Neutrophil (primary cell): ENCODE measurements around the gene PRKG1.
"Not testable (repeated sequence)": the region's sequence is repeated elsewhere in the genome, so short reads cannot be mapped to it uniquely, and the experiment has no call there.

Experiments
- H3K27ac ChIP-seq: fragments of 200-600 bp; sonication (generic); 2 replicates; pipeline ENCODE4 v1.5.1; 2016; ENCODE audit warnings: mild to moderate bottlenecking, moderate library complexity
- H3K27me3 ChIP-seq: fragments of 200-600 bp; sonication (generic); 2 replicates; pipeline ENCODE4 v1.6.0; 2016; ENCODE audit warnings: mild to moderate bottlenecking
- H3K36me3 ChIP-seq: fragments of 200-600 bp; sonication (generic); 2 replicates; pipeline ENCODE4 v1.5.1; 2017
- H3K4me1 ChIP-seq, 2 experiments: fragments of 200-600 bp in 1 of 2; sonication (generic) in 1 of 2; 1 replicate in 1 of 2; 2 replicates in 1 of 2; pipeline versions ENCODE4 v1.5.1 to v1.6.1; 2013 to 2016; ENCODE audit warnings: low read depth in 1 of 2, low read length in 1 of 2, mild to moderate bottlenecking in 1 of 2, moderate library complexity in 1 of 2; ENCODE audit not compliant: control insufficient read depth in 1 of 2, insufficient read depth in 1 of 2
- H3K4me3 ChIP-seq, 2 experiments: fragments of 200-600 bp in 1 of 2; sonication (generic) in 1 of 2; 1 replicate in 1 of 2; 2 replicates in 1 of 2; pipeline ENCODE4 v1.5.1; 2013 to 2016; ENCODE audit warnings: low read depth in 1 of 2, low read length in 1 of 2, mild to moderate bottlenecking in 1 of 2, moderate library complexity in 1 of 2
- H3K9me3 ChIP-seq: fragments of 200-600 bp; sonication (generic); 2 replicates; pipeline ENCODE4 v1.5.1; 2016
- TF ChIP-seq, protein P1 (sequence below): fragments of 200-600 bp; sonication (generic); IDR thresholded peaks from 2 replicates; pipeline ENCODE4 v1.5.1; 2016; ENCODE audit warnings: antibody characterized with exemption

The PRKG1 gene

DNA sequence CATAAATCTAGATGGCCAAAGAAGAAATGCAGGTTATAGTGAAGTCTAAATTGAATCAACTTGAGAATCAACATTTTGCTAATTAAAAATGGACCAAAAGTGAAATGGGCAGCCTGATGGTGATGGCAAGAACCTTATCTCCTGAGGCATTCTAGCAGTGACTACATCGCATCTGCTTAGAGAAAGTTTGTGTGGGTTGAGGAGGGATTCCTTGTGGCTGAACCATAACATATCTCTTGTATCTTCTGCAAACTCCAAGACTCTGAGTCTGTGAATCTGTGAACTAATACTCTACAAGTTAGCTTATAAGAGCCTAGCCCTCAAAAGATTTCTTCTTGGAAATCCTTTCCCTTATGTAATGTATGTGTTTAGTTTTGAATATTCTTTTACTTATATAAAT lies 85.6 kb downstream of the PRKG1 start:
- Histone ChIP-seq H3K9me3 (no peaks in the 10 kb centered on the region), H3K36me3 (no peaks in the 10 kb centered on the region), H3K27ac (no peak overlapping the region)

DNA sequence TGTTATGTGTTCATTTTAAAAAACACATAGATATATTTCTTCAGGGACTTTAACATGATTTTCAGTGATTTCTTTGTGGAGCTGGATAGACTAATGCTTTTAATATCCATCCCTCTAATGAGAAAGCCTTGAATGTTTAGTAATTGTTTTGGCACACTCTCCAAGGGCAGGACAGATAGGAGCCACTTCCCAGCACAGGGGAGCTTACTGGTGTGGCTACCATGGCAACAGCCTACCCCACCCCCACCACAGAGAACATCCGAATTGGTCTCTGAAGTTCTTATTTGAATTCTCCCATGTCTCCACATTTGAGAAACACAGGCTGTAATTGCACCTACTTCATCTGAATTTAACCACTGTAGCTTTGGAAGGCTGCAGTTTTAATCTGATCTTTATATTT lies 87.7 kb downstream of the PRKG1 start:
- Histone ChIP-seq H3K9me3 (no peaks in the 10 kb centered on the region), H3K4me1 (no peaks in the 10 kb centered on the region), H3K27ac (no peak overlapping the region), H3K27me3 (no peaks in the 10 kb centered on the region), H3K4me3 (no peak overlapping the region), H3K36me3 (no peaks in the 10 kb centered on the region)
- TF ChIP-seq, protein P1, sequence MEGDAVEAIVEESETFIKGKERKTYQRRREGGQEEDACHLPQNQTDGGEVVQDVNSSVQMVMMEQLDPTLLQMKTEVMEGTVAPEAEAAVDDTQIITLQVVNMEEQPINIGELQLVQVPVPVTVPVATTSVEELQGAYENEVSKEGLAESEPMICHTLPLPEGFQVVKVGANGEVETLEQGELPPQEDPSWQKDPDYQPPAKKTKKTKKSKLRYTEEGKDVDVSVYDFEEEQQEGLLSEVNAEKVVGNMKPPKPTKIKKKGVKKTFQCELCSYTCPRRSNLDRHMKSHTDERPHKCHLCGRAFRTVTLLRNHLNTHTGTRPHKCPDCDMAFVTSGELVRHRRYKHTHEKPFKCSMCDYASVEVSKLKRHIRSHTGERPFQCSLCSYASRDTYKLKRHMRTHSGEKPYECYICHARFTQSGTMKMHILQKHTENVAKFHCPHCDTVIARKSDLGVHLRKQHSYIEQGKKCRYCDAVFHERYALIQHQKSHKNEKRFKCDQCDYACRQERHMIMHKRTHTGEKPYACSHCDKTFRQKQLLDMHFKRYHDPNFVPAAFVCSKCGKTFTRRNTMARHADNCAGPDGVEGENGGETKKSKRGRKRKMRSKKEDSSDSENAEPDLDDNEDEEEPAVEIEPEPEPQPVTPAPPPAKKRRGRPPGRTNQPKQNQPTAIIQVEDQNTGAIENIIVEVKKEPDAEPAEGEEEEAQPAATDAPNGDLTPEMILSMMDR: no peak

More for the DNA sequence above, 85.6 kb downstream of the PRKG1 start:
- Histone ChIP-seq H3K4me1 (no peaks in the 10 kb centered on the region), H3K27me3 (no peaks in the 10 kb centered on the region), H3K4me3 (no peak overlapping the region)
- TF ChIP-seq, protein P1: no peak

DNA sequence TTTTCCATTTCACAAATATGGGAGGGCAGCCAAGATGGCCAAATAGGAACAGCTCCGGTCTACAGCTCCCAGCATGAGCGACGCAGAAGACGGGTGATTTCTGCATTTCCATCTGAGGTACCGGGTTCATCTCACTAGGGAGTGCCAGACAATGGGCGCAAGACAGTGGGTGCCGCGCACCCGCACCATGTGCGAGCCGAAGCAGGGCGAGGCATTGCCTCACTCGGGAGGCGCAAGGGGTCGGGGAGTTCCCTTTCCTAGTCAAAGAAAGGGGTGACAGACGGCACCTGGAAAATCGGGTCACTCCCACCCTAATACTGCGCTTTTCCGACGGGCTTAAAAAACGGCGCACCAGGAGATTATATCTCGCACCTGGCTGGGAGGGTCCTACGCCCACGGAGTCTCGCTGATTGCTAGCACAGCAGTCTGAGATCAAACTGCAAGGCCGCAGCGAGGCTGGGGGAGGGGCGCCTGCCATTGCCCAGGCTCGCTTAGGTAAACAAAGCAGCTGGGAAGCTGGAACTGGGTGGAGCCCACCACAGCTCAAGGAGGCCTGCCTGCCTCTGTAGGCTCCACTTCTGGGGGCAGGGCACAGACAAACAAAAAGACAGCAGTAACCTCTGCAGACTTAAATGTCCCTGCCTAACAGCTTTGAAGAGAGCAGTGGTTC lies 89.2 kb downstream of the PRKG1 start:
- not testable (repeated sequence) for H3K4me3 ChIP-seq

DNA sequence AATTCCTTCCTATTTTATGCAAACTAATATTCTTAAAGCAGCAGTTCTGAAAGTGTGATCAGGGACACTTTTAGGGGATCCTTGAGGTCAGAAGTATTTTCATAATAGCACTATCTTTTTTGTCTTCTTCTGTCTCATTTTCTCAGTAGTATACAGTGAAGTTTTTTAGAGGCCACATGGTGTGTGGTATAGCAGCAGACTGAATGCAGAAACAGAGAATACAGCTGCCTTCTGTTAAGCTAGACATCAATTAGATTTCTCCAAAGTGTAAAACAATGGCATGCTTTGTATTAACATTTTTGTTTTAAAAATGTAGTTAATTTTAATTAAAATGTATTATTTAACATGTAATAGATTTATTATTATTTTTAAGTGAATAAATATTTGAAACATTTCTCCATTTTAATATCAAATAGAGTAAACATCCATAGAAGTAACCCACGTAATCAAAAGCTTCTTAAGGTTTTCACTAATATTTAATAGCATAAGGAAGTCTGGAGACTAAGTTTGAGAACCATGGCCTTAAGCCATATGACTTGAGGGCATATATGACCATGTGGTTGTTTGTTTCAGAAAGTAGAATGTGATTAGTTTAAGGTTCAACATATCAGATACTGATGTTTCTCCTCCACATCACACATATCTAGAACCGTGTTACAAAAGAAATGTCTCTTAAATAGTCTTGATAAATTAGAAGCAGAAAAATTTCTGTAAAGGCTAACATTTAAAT lies 94.0 kb downstream of the PRKG1 start:
- Histone ChIP-seq H3K9me3 (no peaks in the 10 kb centered on the region), H3K36me3 (no peaks in the 10 kb centered on the region), H3K27ac (no peak overlapping the region), H3K4me3 (no peak overlapping the region), H3K4me1 (no peaks in the 10 kb centered on the region), H3K27me3 (no peaks in the 10 kb centered on the region)
- TF ChIP-seq, protein P1: no peak

More for the DNA sequence above, 89.2 kb downstream of the PRKG1 start:
- H3K27me3 ChIP-seq, H3K36me3 ChIP-seq, H3K4me1 ChIP-seq, H3K9me3 ChIP-seq, H3K27ac ChIP-seq: not testable (repeated sequence)

DNA sequence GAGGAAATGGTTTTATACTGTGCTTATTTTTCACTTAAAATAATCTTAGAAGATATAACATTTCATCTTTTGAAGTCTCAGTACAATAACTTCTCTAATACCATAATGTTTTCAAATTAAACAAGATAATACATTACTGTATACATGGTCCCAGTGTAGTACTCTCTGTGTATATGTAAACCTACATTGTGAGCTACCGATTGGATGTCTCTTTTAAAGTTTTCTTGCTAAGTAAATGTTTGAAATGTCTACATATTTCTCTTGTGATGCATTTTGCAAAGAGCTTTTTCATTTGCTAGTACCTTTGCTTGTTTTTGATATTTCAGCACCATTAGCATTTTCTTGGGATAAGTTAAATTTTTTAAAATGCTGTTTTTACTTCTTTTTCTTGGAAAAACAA lies 94.8 kb downstream of the PRKG1 start:
- TF ChIP-seq, protein P1: no peak
- Histone ChIP-seq H3K4me1 (no peaks in the 10 kb centered on the region), H3K4me3 (no peak overlapping the region), H3K36me3 (no peaks in the 10 kb centered on the region), H3K27ac (no peak overlapping the region), H3K9me3 (no peaks in the 10 kb centered on the region), H3K27me3 (no peaks in the 10 kb centered on the region)

DNA sequence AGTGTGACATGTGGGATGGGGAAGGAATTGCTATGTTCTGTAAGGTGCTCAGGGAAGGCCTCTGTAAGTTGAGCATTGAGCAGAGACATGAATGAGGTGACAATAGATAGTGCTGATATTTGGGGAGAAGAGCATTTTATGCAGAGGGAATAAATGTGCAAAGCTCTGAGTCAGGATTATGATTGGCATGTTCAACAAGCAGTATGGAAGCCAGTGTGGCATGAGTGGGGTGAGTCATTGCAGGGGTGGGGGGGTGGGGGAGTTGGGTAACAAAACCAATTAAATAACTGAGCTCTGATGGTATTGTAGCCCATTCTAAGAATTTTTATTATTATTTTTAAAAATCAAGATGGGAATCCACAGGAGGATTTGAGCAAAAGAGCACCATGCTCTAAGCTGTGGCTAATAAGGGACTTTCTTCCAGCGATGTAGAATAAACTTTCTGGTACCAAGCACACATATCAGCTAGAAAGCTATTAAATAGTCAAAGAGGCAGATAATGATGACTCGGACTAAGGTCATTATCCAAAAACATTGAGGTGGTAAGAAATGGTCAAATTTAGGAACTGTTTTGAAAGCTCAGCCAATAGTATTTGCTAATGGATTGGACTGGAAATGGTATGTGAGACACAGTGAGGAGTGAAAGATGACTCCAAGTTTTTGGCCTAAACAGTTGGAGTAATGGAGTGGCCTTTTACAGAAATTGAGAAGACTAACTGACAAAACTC lies 96.4 kb downstream of the PRKG1 start:
- Histone ChIP-seq H3K9me3 (no peaks in the 10 kb centered on the region), H3K4me1 (no peaks in the 10 kb centered on the region), H3K27me3 (no peaks in the 10 kb centered on the region), H3K27ac (no peak overlapping the region), H3K4me3 (no peak overlapping the region), H3K36me3 (no peaks in the 10 kb centered on the region)
- TF ChIP-seq, protein P1: no peak
